Measurements from ENCODE around the gene FTCD.
"Not testable (repeated sequence)": the region's sequence is repeated elsewhere in the genome, so short reads cannot be mapped to it uniquely, and the experiment has no call there.

The FTCD gene

GRCh38 chr21:46187814-46188213 lies 32.4 kb upstream of the FTCD start:
- DNase-seq (ENCODE audit: low read depth) = no peak

GRCh38 chr21:46187261-46187660 lies 31.9 kb upstream of the FTCD start:
- no peak for DNase-seq (ENCODE audit: low read depth)

GRCh38 chr21:46185716-46186115 lies 30.3 kb upstream of the FTCD start:
- no peak for DNase-seq (ENCODE audit: low read depth)

GRCh38 chr21:46184625-46185555 lies 29.5 kb upstream of the FTCD start:
- peak; percentile 50 for DNase-seq (ENCODE audit: low read depth)

GRCh38 chr21:46183910-46184624 lies 28.7 kb upstream of the FTCD start, which contains the start of gene SPATC1L:
SPATC1L (minus strand) TSS chr21:46184459; CDS start chr21:46182816, 1,643 bp downstream.
- no peak for DNase-seq (ENCODE audit: low read depth)

GRCh38 chr21:46183337-46183909 lies 28.0 kb upstream of the FTCD start:
- not testable (repeated sequence) for DNase-seq (ENCODE audit: low read depth)

GRCh38 chr21:46182548-46183336 lies 27.4 kb upstream of the FTCD start:
- no peak for DNase-seq (ENCODE audit: low read depth)

DNA sequence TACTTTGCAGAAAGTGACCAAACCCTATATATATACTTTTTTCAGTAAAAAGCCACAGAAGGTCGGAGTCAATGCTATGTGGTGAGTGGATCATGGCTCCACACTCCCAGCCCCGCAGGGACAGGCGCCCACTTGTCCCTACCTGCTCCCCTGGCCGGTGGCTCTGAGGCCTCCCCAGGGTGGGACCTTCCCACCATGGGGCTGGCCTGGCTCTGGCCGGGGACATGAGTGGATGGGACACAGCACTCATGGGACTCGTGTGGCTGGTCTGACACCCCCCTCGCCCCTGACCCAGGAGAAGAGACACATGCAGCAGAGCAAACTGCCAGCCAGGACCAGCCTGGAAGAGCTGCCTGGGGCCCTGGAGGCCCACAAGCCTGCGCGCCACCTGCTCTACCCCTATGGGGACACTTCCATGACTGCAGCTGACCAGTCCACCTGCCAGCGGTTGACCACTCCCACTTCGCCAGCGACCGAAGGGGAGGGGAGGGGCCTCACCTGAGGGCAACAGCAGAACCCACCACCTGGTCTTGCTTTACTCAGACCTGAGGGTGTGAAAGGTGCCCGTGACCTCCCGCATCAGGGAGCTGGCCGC lies 26.7 kb upstream of the FTCD start:
- no peak for DNase-seq (ENCODE audit: low read depth)

DNA sequence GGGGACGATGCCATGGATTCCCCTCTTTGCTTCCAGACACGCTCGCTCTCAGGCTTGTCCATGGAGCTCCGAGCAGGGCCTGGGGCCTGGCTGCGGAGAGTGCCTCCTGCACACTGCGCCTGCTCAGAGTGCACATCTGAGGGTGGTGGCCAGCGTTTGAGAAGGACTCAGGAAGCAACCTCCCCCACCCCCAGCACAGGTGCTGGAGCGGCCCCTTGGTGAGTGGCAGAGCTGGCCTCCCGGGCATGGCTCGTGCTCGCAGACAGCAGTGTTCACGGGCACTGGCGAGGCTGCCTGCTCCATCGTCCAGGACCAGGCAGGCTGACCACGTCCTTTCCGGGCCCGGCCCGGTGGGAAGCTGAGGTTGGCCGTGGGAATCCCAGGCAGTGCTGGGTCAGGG lies 26.1 kb upstream of the FTCD start:
- DNase-seq (ENCODE audit: low read depth) = no peak

GRCh38 chr21:46180778-46181391 lies 25.5 kb upstream of the FTCD start:
- no peak for DNase-seq (ENCODE audit: low read depth)

DNA sequence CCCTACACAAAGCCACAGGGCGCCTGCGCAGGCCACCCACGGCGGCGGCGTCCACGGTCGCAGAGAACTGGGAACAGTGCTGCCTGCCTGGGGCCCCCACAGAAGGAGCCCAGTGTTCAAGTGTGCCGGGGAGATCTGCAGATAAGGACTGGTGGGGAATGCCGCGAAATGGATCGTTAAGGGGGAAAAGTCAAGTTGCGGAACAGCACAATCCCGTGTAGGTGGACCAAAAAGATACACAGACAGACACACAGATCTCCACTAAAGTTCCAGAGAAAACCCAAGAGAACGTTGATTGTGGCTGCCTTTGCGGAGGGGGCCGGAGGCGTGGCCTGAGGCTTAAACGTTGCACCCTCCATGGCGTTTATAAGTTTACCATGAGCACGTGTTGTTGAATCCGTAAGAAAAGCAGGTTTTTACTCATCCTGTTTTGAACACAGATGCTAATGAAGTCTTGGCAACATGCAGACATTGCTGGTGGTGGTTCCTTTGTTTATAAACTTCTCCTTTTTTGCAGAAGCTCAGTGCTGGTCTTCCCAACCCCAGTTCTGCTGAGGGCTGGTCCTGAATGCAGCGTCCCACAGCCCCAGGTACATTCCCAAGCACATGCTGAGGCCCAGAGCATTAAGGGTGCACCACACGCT lies 24.8 kb upstream of the FTCD start:
- DNase-seq (ENCODE audit: low read depth) = no peak

GRCh38 chr21:46179708-46180078 lies 24.3 kb upstream of the FTCD start:
- DNase-seq (ENCODE audit: low read depth) = no peak

DNA sequence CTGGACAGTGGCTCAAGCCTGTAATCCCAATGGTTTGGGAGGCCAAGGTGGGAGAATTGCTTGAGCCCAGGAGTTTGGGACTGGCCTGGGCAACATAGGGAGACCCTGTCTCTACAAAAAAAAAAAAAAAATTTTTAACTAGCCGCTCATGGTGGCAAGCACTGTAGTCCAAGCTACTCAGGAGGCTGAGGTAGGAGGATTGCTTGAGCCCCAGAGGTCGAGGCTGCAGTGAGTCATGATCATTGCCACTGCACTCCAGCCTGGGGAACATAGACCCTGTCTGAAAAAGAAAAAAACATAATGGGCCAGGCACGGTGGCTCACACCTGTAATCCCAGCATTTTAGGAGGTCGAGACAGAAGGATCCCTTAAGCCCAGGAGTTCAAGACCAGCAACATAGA lies 23.6 kb upstream of the FTCD start:
- DNase-seq (ENCODE audit: low read depth) = no peak

GRCh38 chr21:46176443-46177129 lies 21.2 kb upstream of the FTCD start:
- DNase-seq (ENCODE audit: low read depth) = not testable (repeated sequence)

DNA sequence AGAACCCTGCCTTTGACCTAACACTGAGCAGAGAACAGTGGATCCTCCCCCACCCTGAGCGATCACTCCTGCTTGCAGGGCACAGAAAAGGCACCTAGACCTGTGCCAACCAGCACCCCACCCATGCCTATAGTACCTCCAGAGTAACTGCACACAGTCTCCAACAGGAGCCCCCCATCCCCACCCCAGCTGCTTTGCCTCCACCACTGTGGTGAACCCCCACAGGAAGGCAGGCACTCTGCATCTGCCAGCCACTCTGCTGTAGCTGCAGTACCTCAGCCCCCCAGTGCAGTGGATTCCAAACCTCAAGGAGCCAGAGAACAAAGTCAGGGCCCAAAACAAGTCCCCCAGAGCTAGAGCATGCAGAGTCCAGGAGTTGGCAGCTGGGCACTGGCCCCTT lies 18.2 kb upstream of the FTCD start:
- DNase-seq (ENCODE audit: low read depth) = no peak

- DNase-seq (ENCODE audit: low read depth) = no peak
These were observed 17.6 kb upstream of the FTCD start for GRCh38 chr21:46172863-46173528.

- no peak for DNase-seq (ENCODE audit: low read depth)
These were observed 16.9 kb upstream of the FTCD start for GRCh38 chr21:46171996-46172862.

DNA sequence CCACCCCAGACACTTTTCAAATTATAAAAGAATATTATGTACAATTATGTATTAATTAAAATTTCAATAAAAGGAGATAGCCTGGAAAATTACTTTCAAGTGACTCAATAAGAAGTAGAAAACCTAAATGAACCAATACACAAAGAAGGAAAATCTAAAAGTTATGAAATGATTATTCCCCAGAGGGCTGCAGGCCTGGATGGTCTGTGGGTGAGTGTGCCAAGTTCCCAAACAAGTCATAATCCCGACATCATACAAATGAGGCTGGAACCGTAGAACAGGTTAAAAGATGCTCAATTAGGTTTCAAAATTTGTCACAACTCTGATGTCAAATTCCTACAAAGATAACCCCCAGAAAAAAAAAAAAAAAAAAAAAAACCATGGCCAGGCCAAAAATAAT lies 16.2 kb upstream of the FTCD start:
- no peak for DNase-seq (ENCODE audit: low read depth)
